GM21390 (cell line): Measurements from ENCODE around the gene CD109.
A peak's percentile ranks its signal among the peaks of the same experiment; 100 is the strongest.

Experiments
- ATAC-seq: cut with Tn5 transposase; IDR thresholded peaks from one replicate; pipeline ENCODE4 v1.9.1; 2021; ENCODE audit not compliant: unreplicated experiment

The CD109 gene

DNA sequence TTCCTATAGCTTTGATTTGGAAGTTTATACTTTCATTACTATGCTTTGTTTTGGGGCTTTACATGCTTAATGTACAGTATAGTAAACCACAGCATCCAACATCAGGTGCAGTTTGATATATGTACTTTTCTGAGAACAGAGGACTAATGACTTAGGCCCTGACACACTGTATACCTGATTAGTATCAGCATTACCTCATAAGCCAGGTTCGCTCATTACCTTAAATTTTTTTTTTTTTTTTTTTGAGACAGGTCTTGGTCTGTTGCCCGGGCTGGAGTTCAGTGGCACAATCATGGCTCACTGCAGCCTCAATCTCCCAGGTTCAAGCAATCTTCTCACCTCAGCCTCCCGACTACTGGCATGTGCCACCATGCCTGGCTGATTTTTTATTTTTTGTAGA lies 28.4 kb downstream of the CD109 start:
- no peak for ATAC-seq

DNA sequence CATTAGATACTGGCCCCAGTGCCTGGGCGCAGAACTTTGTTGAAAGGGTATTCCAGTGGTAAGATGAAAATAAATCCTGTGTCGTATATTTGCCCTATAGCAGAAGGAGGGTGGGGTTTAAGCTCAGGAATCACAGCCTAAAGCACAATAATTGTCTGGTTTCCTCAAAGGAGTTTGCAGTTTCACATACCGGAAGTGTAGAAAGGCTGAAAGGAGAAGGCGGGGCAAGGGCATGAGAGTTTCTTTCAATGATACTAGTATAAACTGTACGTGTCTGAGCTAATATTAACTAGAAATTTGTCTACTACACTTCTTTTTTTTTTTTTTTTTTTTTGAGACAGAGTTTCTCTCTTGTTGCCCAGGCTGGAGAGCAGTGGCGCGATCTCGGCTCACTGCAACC lies 29.2 kb downstream of the CD109 start:
- peak; percentile 56 for ATAC-seq

DNA sequence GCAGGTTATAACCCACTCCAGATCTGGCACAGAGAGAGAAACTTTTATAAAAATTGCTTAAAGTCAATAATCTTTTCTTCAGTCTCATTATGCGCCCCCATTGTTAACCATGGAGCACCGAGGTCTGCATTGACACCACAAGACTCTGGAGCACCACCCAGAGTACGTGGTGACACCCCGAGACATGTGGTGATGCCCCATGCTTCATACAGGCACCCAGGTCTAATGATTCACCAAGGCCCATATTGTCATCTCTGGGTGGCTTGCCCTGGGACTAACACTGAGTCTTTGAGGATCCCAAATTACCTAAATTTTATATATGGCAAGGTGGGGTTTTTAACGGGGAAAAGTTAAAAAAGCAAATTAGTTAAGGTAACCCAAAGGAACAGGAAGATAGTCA lies 31.1 kb downstream of the CD109 start:
- no peak for ATAC-seq

DNA sequence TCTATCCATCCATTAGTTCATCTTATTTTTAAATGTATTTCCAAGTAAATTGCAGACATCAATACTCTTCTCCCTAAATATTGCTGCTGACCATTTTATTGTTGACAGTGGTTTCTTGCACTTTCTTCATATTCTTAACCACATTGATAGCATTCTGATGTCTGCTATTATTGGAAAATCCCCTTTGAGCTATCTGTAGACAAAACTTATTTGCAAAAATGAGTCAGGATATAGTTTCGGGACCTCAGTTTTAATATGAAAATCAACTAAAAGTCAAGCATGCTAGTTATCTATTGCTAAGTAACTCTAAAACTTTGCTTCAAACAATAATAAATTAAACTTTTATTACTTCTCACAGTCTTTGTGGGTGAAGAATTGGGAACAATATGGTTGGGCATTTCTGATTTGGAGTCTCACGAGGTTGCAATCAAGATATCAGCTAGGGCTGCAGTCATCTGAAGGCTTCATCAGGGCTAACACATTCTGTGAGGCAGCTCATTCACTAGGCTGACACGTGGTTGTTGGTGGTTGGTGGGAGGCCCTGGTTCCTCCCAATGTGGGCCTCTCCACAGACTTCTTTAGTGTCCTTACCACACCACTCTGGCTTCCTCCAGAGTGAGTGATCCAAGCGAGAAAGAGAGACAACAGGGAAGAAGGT lies 32.7 kb downstream of the CD109 start:
- ATAC-seq, result peak; percentile 56

DNA sequence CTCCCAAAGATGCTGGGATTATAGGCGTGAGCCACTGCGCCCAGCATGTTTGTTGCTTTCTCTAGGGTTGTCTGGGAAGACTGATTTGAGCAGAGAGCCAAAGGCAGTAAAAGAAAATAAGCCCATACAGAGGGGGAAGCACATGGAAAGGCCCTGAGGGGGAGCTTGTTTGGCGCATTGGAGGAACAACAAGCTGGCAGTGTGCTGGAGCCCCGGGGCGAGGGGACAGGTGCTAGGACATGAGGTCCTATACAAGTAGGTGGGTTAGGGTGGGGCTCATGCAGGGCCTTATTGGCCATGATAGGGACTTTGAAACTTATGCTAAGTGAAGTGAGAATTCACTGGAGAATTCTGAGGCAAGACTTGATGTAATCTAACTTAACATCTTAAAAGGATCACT lies 35.3 kb downstream of the CD109 start:
- ATAC-seq, result no peak

DNA sequence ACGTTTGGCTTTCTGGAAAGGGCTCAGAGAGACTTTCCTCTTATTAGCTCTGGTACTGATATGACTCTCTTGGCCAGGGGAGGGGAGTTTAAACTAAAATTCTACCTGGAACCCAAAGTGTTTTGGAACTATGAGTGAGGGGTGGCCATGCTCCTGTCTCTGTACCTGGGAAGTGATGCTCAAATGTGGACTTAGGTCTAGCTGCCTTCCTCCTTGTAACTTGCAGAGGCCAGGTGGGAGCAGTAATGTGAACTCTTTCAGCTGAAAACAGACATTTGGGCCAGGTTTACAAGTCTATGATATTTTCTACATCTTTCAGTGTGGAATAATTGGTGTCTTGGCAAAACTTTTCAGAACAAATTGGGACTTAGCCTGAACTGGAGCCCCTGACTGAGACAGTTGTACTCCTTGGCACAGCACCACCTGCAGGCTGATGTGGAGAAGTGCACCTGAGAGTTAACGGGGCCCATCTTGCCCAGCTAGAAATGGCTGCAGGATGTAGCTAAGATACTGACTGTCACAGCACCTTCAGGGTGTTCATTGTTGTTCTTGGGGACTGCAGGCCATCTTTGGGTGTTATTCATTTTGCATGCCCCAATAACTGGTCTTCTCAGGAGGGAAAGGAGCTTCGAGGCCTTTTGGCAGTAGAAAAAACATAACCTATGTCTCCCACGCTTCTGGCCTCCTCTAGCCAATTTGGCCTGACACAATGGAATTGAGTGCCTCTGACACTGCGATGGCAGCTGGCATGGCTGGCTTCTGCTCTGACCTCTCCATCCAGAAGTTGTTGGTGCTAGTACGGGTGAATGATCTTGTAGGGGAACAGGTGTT lies 37.1 kb downstream of the CD109 start:
- ATAC-seq, result peak; percentile 80

DNA sequence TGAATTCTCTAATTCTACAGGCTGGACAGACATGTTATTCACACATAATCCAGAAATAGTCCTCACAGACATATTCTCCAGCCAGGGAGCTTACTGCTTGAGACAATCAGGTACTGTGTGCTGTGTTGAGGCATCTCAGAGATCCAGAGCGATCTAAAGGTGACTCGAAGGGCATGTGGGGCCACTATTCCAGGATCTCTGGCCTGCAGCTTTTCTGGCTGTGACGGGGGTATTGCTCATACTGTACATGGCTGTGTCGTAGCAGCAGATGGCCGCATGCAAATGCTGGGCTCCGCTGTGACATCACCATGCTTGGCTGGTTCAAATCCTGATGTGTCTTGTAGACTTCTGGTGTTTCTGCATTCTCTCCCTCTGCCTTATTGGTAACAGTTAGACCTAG lies 37.8 kb downstream of the CD109 start:
- no peak for ATAC-seq

DNA sequence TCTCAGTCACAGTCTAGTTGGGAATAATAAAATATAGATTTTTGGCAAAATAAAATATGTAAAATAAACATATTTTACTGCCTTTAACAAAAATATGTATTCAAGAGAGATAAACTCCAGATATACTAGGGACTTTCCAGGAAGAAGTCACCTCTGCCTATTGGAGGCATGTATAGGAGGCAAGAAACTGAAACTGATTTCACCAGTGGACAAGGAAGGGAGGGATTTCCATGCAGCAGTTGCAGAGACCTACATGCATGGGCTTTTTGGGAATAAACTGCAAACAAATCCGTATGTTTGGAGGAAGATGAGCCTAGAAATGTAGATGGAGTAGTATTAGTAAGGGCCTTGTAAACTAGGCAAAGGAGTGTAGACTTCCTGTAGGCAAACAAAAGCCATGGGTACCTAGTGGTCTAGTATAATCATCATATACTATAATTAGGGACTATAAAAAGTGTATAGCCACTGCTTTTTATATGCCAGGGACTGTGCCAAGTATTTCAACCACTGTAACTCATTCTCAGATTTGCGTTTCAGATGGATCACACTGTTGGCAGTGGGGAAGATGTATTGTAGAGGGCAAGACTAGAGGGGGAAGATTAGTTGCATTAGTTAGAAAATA lies 38.9 kb downstream of the CD109 start:
- no peak for ATAC-seq

DNA sequence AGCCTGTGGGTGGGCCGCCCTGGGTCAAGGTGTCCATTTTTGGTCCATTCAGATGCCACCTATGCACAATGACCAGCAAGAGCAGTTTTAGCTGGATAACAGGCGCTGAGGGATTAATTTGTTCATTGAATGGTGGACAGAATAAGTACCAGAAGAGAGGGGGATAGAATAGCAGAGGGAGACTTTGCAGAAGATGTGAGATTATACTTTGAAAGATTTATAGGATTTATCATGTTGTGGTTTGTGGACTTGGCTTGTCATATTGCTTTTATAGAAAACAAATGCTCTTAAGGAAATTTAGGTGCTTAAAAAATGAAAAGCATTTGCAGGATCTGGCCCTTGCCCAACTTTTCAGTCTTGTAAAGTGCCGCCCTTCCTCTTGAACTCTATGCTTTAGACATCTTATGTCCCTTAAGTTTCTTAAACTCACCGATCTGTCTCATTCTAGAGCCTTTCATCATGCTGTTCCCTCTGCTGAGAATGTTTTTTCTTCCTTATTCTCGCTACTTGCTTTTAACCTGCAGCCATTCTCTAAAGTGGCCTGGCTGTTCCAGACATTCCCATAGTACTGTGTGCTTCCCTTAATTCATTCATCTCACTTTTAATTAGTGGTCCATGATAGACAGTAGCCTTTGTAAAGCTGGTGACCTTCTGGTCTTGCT lies 42.5 kb downstream of the CD109 start:
- ATAC-seq, result no peak

DNA sequence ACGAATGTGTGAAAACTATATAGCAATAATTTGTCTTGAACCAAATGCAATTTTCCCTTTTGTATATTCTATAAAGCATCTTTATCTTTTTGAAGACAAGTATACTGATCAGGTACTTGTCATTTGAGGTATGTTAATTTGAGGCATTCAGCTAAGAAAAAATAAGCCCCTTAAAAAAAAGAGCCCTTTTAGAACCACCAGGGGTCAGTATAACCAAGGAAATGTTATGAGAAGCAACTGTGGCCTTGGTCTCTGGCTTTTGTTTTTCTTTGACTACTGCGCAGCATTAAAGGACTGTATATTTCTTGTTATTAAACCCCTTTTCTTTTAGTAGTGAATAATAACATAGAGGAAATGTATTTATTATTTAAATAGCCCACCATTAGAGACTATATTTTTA lies 43.1 kb downstream of the CD109 start:
- peak; percentile 70 for ATAC-seq

DNA sequence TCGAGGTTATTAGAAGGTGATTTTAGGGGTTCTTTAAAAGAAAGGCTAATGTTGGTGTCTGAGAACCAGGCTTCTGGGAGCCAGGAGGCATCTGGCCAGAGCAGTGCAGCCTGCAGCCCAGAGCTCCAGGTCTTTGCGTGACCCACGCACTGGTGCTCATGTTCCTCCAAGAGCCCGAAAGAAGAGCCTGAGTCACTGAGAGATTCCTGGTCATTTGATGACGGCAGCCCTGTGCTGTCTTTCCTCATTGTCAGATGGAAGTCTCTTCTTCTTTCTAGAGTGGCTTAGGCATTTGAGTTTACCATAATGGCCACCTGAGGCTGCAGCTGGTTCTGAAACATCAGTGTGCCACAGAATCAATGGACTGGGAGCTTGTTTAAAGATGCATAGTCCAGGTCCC lies 46.4 kb downstream of the CD109 start:
- ATAC-seq, result no peak

DNA sequence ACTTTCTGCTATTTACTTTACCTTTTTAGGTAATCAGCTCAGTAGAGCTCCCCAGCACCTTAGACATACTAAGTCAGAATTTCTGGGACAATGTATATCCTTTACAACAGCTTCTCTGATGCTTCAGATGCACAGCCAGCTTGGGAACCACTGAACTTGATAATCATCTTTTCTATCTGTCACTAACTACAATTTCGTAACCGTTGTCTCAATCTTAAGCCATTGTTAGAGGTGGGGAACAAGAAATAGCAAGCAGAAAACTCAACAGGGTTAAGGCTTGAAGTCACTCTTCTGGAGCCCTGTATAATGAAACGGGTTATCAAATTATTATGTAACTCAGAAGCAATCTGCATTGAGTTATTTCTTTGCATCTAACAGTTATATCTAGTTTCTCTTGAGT lies 47.1 kb downstream of the CD109 start:
- no peak for ATAC-seq

DNA sequence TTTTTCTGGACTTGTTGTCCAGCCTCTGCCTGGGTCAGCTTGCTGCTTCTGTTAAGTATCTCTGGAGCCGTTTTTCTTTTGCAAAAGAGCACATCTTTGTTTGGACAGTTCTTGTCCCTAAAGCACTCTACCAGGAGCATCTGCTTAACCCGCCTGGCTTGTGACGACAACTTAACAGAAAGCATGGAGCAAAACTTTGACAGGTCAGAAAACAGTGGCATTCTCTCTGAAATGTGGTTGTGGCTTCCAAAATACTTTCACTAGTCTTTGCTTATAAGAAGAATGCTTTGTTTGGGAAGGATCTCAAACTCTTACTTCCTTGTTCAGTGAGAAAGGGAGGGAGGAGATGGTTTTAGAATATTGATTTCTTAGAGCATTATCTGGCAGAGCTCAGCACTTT lies 47.6 kb downstream of the CD109 start:
- no peak for ATAC-seq

DNA sequence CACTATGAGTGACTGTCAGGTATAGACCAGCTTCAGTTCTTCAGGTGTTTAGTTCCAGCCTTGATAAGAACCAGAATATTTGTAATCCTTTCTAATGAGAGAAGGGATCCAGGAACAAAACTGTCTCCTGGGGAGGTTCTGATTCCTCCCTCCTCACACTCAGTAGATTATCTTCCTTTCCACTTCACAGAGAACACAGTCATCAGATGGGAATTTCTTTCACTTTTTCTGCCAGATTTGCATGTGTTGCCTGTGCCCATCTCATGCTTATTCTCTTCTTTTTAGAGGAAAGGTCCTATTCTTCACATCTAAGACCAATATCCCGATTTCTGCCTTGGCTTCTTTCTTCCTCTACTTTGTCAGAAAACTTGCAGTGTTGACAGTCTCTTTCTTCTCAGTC lies 50.8 kb downstream of the CD109 start:
- no peak for ATAC-seq

DNA sequence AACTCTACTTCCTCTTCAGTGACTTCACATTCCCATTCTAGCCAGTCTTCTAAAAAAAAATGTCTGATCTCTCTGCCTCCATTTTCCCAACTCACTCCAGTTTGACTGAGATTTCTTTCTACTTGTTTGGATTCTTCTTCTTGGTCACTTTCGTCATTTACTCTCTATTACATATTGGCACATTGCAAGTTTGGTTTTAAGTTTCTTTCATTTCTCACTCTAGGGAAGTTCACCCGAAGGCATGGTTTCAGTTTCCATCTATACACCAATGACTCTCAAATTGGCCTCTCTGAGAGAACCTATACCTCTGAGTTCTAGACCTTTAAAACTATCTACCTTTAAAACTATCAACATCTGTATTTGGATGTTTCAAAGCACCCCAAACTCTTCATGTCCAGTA lies 51.3 kb downstream of the CD109 start:
- ATAC-seq, result peak; percentile 99

DNA sequence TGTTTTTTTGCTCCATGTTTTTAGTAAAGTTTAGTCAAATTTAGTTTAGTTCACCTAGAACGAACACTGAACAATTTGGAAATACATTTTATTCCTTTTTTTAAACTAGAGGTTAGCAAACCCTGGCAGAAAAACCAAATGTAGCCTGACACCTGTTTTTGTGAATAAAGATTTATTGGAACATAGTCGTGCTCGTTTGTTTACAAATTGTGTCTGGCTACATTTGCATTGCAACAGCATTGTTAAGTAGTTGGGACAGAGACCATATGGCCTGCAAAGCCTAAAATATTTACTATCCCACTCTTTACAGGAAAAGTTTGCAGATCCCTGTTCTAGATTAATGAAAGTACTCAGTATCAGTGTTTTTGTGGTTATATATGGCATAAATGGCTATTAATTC lies 56.9 kb downstream of the CD109 start:
- no peak for ATAC-seq

DNA sequence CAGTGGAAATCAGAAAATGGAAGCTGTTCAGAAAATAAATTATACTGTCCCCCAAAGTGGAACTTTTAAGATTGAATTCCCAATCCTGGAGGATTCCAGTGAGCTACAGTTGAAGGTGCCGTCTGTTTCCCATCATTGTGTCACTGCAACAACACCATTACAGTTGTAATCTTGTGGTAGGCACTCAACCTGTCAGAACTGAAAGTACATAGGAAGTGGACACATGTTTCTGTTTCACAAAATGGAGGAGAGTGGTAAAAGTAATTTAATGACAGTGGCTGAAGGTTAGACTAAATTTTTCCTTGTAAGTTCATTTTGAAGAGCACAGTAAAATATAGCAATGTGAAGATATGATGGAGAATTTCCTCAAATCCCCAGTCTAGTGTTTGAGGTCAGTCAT lies 70.0 kb downstream of the CD109 start:
- no peak for ATAC-seq

DNA sequence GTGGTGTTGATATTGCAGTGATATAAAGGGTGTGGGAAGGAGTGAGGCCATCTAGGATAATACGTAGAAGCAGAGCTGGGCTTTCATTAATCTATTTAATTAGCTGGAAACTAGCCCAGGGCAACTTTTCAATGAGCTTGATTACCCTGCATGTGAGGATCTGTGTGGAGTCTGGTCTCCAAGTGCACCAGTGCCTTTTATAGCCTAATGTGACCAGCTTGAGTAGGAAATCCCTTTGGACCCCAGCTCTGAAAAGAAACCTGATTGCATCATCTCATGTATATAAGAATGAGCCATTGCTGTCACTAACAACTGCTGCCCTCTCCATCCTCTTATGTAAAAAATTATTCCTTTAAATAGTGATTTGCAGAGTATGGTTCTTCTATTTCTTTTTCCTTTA lies 72.6 kb downstream of the CD109 start:
- no peak for ATAC-seq

DNA sequence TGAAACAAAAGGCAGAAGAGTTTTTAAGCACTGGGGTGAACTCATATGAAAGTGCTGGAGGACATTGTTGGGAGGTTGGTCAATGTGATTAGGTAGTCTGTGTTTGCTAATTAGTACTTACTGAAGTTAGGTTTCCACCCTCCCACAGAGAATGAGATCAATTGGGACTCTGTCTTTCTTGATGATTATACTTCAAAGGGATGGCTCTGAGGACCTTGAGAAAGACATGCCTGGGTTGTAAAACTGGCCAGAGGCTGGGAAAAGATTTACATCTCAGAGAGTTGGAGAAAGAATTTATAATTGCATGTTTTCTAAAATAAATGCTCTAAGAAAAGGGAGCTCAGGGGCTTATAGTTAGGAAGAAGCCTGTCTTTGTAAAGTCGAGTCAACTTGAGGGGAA lies 74.0 kb downstream of the CD109 start:
- ATAC-seq, result no peak

DNA sequence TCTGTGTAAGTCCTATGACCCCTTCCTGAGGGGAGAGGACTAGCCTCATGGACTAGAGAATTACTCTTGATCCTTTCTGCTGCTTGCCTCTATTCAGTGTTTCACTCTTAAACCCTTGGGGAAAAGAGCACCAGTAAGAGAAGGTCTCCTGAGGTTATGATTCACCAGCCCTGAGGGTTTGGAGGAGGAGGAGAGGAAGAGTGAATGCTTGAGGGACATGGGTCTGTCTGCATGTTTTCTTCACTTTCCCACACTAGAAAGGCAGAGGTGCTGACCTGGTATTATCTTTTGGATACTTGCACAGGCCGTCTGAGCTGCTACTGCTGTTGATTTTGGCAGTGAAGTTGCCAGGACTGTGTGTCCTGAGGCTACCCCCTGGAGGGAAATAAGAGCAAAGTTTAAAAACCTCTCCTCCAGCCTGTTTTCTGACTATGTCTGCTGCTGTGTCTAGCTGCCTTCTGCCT lies 78.3 kb downstream of the CD109 start:
- peak; percentile 55 for ATAC-seq

DNA sequence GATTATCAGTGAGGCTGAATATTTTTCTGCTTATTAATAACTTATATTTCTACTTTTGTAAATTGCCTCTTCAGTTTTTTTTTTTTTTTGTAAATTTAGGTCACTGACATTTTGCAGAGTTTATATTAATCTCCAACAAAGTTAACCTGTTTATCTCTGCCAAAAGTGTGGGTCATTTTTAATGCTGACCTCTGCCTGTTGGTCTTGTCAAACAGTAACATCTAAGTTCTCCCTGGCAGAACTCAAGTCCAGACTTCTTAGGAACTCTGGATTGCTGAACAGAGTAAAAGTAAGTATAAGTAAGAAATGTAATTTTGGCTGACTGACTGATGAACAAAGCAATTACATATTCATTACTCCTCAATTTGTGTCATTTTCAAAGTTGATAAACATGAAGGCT lies 83.9 kb downstream of the CD109 start:
- no peak for ATAC-seq

DNA sequence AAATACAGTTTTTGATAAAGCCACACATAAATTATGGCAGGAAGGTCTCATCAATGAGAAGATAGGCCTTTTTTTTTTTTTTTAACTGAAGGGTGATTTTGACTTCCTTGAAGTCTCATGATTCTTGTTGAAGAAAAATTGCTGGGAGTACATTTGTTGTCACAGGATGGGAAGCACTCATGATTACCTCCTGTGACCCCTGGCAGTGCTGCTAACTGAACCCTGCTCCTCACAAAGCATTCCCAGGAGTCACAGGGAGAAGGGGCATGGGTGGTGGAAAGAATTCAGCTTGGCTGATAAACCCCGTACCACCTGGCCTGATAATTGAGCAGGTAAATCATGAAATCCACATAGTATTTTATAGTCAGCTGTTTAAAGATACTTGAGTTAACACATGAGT lies 86.9 kb downstream of the CD109 start:
- no peak for ATAC-seq
